Non-pigmented ciliary epithelial cell (primary cell): ENCODE results near the gene SLC16A1.

Experiments used
- DNase-seq: peaks from one replicate; pipeline ENCODE4 v3.0.0-alpha.2; 2010; ENCODE audit warnings: low read depth

Gene SLC16A1

DNA sequence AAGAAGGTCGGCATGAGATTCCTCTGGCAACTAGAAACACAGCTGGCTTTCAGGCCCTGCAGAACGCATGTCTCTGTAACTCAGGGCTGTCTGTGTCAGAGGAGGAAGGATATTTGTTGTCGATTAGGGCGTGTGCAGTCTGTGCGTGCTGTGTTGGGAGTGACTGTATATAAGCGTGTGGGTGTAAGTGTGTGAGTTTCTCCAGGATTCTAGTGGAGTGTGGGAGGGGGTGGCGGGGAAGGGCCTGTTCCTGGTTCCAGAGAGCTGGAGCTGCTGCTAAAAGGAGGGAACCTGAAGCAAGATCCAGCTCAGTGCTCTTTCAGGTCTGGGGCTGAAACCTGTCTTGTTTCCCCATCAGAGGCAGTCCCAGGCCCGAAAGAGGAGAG lies 74.3 kb downstream of the SLC16A1 start:
- no peak for DNase-seq

DNA sequence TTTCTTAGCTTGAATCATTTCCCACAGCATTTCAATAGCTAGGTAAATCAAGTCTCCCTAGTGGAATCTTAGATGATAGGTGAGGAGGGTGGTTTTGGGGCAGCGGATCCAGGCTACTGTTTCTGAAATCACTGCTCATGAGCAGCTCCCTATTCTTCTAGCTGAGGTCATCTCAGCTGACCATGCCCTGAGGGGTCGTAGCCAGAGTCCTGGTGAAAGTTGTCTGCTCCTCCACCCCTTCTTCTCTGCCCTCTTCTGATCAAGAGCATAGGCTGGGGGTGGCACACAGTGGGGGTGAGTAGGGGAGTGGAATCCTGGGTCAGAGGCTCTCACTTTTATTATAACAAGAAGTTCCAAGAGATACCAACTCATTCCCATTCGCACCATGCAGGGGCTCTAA lies 76.2 kb downstream of the SLC16A1 start:
- DNase-seq, result no peak

- DNase-seq, result no peak
Observed at GRCh38 chr1:112878321-112878720, 77.7 kb downstream of the SLC16A1 start.

DNA sequence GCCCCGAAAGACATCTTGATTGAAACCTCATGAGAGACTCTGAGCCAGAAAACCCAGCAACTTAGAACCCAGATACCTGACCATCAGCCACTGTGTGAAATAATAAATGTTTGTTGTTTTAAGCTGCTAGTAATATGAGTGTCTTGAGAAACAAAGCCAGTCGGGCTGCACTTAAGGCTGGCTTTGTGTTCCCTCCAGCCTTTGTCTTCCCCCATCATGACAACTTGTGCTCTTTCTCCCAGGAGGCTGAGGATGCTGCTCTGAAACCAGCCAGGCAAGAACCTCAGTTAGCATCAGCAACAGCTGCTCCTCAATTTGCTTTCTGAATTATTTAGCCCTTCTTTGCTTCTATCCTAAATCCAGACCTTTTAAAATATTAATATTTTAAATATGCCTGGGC lies 78.2 kb downstream of the SLC16A1 start:
- no peak for DNase-seq

- DNase-seq, result no peak
Observed at GRCh38 chr1:112876315-112876714, 79.7 kb downstream of the SLC16A1 start.

DNA sequence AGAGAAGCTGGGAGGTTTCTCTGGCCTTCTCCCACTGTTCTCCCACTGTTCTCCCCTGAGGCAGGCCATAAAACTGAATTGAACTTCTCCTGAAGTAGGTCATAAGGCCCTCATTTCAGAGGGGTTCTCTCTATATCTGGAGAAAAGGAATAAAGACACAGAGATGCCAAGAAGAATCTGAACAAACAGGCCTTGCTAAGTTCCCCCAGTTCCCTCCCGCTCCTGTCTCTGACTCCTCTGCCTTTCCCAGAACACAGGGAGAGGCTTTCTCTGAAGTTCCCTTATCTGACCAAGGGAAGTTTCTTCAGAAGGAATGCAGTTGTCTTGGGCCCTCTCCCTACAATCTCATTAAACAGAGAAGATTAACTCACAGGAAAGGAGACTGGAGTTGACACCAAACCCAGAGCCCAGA lies 83.4 kb downstream of the SLC16A1 start:
- DNase-seq, result no peak

DNA sequence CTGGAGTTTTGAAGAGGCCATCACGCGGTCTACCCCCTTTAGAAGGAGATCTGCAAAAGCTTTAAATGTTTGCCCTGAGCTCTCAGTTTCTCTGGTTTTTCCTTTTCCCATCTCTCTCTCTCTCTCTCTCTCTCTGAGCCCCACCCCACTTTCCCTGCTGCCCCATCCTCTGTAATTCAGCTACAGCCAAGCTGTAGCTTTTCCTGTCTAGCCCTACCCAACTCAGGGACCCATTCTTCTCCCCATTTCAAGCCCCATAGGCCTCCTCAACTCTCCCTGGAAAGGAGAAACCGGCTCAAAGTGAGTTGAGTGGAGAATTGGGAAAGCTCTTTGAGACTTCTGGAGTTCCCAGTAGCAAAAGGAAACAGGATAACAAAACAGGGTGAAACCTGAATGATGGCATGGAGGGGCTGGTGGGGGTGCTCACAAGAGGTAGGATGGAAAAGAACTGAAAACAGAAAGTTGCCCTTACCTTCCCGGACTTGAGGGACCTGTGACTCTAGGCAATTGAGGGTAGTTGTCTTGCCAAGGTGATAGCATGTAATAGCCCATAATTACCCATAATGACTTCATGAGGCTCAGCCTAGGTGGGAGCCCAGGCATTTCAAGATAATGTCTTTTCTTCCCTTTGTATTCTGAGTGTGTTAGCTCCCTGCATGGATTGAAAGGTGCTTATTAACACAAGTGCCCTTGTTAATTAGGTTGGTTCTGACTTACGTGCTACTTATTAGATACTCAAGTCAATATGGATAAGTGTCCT lies 84.9 kb downstream of the SLC16A1 start:
- DNase-seq, result no peak

GRCh38 chr1:112869895-112870294 lies 86.1 kb downstream of the SLC16A1 start:
- no peak for DNase-seq

DNA sequence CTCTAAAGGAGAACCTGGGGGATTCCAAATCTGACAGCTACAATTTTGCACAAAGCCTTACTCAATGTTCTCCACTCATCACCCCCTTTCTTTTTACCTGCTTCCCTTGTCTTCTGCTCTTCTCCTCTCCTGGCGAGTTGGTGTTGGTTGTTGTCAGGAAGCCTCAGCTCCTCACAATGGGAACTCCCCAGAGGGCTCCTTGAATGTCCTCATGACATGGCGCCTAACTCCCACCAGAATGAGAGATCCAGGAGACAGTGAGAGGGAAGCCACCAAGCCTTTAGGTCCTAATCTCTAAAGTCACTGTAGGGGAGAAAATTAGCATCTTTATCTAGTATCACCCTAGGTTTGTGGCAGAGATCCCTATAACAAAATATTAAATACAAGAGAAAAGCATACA lies 87.8 kb downstream of the SLC16A1 start:
- DNase-seq, result no peak

GRCh38 chr1:112866981-112867380 lies 89.0 kb downstream of the SLC16A1 start:
- no peak for DNase-seq

- peak; percentile 94 for DNase-seq
Observed at GRCh38 chr1:112866151-112866550, 89.8 kb downstream of the SLC16A1 start.

DNA sequence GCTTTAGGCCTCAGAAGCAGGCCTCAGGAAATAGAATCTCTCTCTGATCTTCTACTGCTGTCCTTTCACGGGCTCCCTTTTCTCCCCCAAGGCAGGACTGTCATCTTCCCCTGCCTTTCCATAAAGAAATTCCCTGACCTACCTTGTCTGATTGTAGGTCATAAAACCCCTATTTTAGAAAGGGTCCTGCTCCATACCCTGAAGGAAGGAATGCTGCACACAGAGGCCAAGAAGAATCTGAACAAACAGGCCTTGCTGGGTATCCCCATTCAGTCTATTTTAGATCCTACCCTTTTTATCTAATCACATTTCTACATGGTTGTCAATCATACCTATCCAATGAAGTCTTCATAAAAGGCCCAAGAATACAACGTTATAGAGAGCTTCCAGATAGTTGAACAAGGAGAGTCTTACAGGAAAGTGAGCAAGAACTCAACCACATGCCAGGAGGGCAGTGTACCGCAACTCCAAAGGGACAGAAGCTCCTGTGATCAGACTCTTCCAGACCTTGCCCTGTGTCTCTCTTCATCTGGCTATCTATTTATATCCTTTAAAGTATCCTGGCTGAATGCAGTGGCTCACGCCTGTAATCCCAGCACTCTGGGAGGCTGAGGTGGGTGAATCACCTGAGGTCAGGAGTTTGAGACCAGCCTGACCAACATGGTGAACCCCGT lies 93.1 kb downstream of the SLC16A1 start:
- no peak for DNase-seq
